Activated gamma-delta T cell treated with anti-CD3 and anti-CD28 coated beads, Interleukin-2, amount 50 U/mL, for 16 hours (primary cell): ENCODE results near the gene CCDC148.
"Not testable (repeated sequence)": the region's sequence is repeated elsewhere in the genome, so short reads cannot be mapped to it uniquely, and the experiment has no call there.

Experiments
- DNase-seq: peaks from one replicate; pipeline ENCODE4 v3.0.0-alpha.2; 2020; ENCODE audit warnings: low read depth

CCDC148 gene

GRCh38 chr2:158291544-158292180 is 164.9 kb downstream of the CCDC148 start:
- no peak for DNase-seq

- DNase-seq: no peak
Observed at GRCh38 chr2:158290225-158290624, 166.3 kb downstream of the CCDC148 start.

GRCh38 chr2:158276619-158277471 is 179.7 kb downstream of the CCDC148 start:
- no peak for DNase-seq

GRCh38 chr2:158273791-158274190 is 182.8 kb downstream of the CCDC148 start:
- no peak for DNase-seq

- DNase-seq: no peak
Observed at GRCh38 chr2:158270536-158270935, 186.0 kb downstream of the CCDC148 start.

- no peak for DNase-seq
Observed at GRCh38 chr2:158269143-158269542, 187.4 kb downstream of the CCDC148 start.

GRCh38 chr2:158266111-158266510 is 190.4 kb downstream of the CCDC148 start:
- no peak for DNase-seq

GRCh38 chr2:158255257-158255656 is 201.3 kb downstream of the CCDC148 start:
- no peak for DNase-seq

- DNase-seq: no peak
Observed at GRCh38 chr2:158253170-158253569, 203.4 kb downstream of the CCDC148 start.

GRCh38 chr2:158251356-158251755 is 205.2 kb downstream of the CCDC148 start:
- no peak for DNase-seq

- no peak for DNase-seq
Observed at GRCh38 chr2:158243392-158243791, 213.2 kb downstream of the CCDC148 start.

GRCh38 chr2:158242280-158242679 is 214.3 kb downstream of the CCDC148 start:
- DNase-seq: no peak

GRCh38 chr2:158240975-158241374 is 215.6 kb downstream of the CCDC148 start:
- no peak for DNase-seq

GRCh38 chr2:158239271-158239670 is 217.3 kb downstream of the CCDC148 start:
- no peak for DNase-seq

GRCh38 chr2:158234497-158234896 is 222.1 kb downstream of the CCDC148 start:
- DNase-seq: no peak

- no peak for DNase-seq
Observed at GRCh38 chr2:158232476-158232875, 224.1 kb downstream of the CCDC148 start.

GRCh38 chr2:158228943-158229508 is 227.5 kb downstream of the CCDC148 start:
- no peak for DNase-seq

GRCh38 chr2:158223066-158223465 is 233.5 kb downstream of the CCDC148 start:
- DNase-seq: not testable (repeated sequence)

- DNase-seq: no peak
Observed at GRCh38 chr2:158221063-158222020, 235.2 kb downstream of the CCDC148 start.

- DNase-seq: no peak
Observed at GRCh38 chr2:158217593-158217992, 239.0 kb downstream of the CCDC148 start.

GRCh38 chr2:158214431-158214830 is 242.1 kb downstream of the CCDC148 start:
- DNase-seq: no peak

- DNase-seq: no peak
Observed at GRCh38 chr2:158213773-158214172, 242.8 kb downstream of the CCDC148 start.
